DMS153 (cell line): Measurements from ENCODE around the gene LSS.
"Not testable (repeated sequence)": the region's sequence is repeated elsewhere in the genome, so short reads cannot be mapped to it uniquely, and the experiment has no call there.

Experiments
- DNase-seq: peaks from one replicate; lab custom pipeline; 2025; lab: John Stamatoyannopoulos, UW

The LSS gene

DNA sequence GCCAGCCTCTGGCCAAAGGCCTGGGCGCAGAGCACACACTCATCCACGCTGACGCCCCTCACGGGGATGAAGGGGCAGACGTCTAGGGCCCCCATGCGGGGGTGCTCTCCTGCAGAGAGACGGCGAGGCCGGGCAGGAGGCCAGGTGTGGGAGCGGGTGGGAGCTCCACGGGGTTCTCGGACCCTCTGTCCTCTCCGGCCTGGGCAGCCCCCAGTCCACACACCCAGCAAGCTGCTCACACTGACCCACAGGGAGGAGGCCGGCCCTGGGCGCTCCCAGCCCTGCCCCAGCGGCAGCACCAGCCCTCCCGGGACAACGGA lies 75.7 kb downstream of the LSS start:
- no peak for DNase-seq

DNA sequence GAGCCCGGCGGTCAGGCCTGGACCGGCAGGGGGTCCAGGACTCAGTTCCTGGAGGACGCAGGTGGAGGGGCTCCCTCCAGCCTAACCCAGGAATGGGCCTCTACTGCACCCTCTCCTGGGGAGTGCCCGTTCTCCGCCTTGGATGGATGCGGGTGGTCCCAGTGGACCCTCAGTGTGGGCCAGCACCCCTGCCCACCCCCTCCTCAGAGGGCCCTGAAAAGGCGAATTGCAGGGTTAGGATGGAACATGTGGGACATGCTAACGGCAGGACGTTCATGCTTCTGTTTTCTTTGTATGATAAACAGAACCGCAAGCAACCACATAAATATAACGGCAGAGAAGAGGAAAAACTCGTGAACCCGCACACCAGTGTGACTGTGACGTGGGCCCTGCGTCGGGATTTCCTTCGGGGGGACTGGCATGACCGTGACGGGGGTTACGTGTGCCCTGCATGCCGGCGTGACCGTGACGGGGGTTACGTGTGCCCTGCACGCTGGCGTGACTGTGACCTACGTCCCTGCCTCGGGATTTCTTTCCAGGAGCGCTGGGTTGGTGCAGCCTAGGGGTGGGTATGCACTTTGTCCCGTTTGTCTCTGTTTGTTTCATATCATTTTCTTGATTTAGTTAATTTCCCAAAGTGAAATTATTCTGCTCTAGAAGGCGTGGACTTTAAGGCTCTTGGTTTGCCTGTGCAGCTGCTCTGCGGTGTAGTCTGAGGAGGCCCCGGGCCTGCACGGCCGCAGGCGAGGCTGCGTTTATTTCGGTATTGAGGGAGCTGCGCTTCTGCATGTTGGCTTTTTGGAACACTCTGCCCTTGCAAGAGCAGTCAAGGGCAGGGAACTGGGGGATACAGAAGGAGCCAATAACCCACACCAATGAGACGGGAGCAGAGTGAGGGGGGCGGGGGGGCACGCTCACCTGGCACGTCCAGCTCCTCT lies 76.3 kb downstream of the LSS start:
- DNase-seq, result no peak

- no peak for DNase-seq
Observed at GRCh38 chr21:46151261-46151988, 77.1 kb downstream of the LSS start.

- DNase-seq, result no peak
Observed at GRCh38 chr21:46150491-46151121, 78.0 kb downstream of the LSS start.

- no peak for DNase-seq
Observed at GRCh38 chr21:46150073-46150472, 78.5 kb downstream of the LSS start.

- DNase-seq, result no peak
Observed at GRCh38 chr21:46149205-46149901, 79.2 kb downstream of the LSS start.

- no peak for DNase-seq
Observed at GRCh38 chr21:46148106-46148505, 80.5 kb downstream of the LSS start.

DNA sequence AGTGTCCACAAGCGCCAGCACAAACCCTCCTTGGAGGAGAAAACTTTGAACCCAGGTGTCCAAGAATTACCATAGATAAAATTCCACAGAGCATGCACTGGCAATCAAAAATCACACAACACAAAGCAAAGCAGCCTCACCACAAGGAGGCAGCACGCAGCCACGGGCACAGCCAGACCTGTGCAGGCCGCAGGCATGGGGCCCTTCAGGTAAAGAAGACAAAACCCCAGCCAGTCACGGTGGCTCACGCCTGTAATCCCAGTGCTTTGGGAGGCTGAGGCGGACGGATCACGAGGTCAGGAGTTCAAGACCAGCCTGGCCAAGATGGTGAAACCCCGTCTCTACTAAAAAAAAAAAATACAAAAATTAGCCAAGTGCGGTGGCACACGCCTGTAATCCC lies 81.1 kb downstream of the LSS start:
- not testable (repeated sequence) for DNase-seq

DNA sequence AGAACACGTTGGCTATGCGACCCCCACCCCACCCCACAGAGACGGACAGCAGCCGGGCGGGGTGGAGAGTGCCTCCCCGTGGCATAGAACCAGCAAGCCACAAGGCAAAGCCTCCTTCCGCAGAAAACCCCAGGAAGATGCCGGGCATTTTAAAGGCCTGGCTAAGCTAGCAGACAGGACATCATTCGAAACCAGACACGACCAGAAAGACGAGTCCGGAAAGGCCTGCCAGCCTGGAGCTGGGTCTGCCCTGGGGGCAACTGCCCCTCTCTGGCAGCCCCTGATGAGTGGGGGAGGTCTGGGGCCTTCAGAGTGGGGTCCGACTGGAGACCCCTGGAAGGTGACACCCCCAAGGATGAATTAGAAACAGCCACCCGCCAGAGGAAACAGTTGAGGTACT lies 81.7 kb downstream of the LSS start:
- no peak for DNase-seq

GRCh38 chr21:46145840-46146691 lies 82.5 kb downstream of the LSS start:
- no peak for DNase-seq

DNA sequence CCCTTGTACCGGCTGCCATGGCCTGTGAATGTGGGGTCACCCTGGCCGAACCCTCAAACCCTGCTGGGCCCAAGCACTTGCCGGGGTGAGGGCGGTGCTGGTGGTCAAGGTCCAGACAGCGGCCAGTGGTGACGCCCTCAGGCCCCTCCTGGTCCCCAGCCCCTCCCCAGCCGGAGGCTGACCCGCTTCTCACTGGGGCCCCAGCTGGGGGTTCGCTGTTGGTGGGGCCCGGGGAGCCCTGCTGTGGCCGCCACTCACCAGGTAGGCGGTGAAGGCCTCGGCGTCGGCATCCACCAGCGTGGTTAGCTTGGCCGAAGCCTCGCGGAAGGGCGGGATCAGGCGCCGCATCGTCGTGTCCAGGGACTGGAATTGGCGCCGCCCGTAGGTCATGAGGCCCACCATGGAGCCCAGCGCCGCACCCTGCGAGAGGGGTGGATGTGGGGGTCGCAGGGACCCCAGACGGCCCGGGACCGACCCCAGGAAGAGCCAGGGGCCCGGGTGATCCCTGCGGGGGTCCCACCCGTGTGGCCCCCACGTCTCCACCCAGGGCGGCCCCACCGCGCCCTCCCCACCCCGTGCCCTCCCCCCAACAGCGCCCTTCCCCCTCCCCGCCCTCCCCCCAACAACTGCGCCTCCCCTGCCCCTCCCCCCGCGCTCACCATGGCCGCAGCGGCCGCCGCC lies 83.3 kb downstream of the LSS start:
- DNase-seq, result no peak

GRCh38 chr21:46144464-46145070 lies 84.0 kb downstream of the LSS start:
- no peak for DNase-seq

DNA sequence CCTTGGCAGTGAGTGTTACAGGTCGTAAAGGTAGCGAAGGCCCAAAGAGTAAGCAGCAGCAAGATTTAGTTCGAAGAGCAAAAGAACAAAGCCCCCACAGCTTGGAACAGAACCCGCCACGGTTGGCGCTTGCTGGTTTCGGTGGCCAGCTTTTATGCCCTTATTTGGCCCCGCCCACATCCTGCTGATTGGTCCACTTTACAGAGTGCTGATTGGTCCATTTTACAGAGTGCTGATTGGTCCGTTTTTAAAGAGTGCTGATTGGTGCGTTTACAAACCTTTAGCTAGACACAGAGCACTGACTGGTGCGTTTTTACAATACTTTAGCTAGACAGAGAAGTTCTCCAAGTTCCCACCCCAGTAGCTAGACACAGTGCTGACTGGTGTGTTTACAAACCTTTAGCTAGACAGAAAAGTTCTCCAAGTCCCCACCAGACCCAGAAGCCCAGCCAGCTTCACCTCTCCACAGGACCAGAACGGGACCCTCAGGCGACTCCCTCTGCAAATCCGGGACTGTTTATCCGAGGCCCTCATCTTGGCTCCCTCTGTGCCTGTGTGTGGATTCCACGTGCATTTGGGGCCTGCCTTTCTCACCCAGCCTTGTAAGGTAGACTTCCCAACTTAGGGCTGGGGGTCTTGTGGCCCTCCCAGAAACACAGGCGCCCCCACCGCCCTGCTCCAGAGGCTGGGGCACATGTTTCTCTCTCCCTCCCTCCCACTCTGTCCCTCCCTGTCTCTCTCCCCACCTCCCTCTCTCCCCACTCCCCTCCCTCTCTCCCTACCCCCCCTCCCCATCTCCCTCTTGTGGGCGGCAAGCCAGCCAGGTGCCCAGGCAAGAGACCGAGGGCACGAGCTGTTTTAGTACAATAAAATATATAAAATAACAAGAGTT lies 85.7 kb downstream of the LSS start:
- DNase-seq, result no peak

GRCh38 chr21:46141767-46142581 lies 86.6 kb downstream of the LSS start:
- DNase-seq, result no peak

DNA sequence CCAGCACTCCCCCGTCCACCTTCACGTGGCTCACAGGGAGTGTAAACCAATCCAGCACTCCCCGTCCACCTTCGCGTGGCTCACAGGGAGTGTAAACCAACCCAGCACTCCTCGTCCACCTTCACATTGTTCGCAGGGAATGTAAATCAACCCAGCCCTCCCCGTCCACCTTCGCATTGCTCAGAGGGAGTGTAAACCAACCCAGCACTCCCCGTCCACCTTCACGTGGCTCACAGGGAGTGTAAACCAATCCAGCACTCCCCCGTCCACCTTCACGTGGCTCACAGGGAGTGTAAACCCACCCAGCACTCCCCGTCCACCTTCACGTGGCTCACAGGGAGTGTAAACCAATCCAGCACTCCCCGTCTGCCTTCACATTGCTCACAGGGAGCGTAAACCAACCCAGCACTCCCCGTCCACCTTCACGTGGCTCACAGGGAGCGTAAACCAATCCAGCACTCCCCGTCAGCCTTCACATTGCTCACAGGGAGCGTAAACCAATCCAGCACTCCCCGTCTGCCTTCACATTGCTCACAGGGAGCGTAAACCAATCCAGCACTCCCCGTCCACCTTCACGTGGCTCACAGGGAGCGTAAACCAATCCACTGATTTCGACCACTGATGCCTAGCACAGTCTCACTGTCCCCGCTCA lies 88.1 kb downstream of the LSS start:
- DNase-seq, result not testable (repeated sequence)

- DNase-seq, result no peak
Observed at GRCh38 chr21:46139686-46140085, 88.9 kb downstream of the LSS start.

- DNase-seq, result no peak
Observed at GRCh38 chr21:46138383-46138970, 90.1 kb downstream of the LSS start.
